Measurements from ENCODE around the gene FBXO41. TPM values are rescaled to one million over a fixed set of nuclear protein-coding genes. Genes with fewer than 3 reads are reported as not detected.

Gene FBXO41
- total RNA-seq, 1 experiment from 2014 or later = 1.4 TPM

DNA sequence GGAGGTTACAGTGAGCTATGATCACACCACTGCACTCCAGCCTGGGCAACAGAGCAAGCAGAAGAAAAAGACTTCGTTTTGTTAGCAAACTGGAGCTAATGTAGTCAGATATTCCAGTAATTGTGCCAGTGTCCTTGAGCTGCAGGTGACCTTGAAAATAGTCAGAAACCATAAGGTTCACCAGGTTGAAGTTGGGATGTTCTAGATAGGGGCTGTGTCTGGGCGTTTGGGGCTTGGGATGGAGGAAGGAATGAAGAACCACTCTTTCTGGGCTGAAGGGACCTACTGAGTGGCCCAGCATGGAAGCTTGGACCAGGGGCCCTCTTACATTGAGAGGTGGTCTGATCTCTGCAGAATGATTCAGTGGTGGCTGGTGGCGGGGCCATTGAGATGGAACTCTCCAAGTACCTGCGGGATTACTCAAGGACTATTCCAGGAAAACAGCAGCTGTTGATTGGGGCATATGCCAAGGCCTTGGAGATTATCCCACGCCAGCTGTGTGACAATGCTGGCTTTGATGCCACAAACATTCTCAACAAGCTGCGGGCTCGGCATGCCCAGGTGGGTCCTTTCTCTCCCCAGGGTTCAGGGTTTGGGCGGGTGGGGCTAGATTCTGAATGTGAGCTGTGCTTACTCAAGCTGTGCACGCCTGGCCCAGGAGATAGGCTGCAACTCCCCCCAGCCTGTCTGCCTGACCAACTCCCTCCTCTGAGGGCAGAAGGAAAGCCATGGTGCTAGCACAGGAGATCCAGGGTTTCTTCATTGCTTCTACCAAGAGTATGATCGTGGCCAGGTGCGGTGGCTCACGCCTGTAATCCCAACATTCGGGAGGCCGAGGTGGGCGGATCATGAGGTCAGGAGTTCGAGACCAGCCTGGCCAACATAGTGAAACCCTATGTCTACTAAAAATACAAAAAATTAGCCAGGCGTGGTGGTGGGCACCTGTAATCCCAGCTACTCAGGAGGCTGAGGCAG lies 33.1 kb downstream of the FBXO41 start:
- DNase-seq (ENCODE audit: extremely low read depth, low read depth) = no peak

DNA sequence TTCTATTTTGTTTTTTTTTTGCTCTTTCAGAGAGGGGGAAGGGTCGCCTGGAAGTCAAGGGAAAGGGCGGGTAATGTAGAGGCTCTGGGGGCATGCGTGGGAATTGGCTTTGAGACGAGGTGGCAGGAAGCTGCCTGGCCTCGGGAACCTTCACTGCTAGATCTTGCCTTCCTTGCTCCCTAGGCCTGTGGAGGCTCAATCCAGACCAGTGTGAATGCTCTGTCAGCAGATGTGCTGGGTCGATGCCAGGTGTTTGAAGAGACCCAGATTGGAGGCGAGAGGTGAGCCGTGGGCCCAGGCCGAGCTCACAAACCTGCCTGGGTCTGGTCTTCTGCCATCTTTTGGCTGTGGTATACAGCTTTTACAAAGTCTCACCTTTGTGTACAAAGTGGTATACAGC lies 34.6 kb downstream of the FBXO41 start:
- DNase-seq (ENCODE audit: extremely low read depth, low read depth) = no peak

DNA sequence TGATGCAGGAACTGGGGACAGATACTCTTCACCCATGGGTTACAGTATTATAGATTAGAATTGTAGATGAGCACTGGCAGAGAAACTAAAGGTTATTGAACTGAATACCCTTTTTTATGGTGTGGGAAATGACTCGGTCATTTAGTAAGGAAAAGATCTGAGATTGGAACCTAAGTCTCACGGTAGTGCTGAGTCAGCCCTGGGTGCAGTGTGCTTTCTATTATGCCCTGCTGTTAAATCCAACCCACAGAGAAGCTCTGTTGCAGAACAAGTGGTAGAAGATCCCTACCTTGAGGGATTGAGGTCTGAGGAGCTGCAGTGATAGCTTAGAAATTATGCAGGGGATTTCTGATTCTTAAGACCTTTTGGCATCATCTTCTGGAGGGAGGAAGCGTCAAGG lies 37.4 kb downstream of the FBXO41 start:
- no peak for DNase-seq (ENCODE audit: extremely low read depth, low read depth)

DNA sequence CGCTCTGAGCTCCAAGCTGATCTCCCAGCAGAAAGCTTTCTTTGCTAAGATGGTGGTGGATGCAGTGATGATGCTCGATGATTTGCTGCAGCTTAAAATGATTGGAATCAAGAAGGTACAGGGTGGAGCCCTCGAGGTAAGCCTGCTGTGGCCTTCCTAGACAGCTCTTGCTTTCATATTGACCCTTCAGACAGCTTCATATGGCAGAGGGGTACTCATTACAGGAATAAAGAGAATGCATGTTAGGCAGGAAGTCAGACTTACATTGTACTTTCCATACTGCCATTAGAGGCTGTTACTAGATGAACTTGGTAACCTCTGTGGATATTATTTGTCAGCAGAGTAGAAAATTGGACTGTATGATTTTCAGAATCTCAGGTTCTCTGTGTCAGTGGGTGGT lies 39.7 kb downstream of the FBXO41 start:
- DNase-seq (ENCODE audit: extremely low read depth, low read depth) = no peak

DNA sequence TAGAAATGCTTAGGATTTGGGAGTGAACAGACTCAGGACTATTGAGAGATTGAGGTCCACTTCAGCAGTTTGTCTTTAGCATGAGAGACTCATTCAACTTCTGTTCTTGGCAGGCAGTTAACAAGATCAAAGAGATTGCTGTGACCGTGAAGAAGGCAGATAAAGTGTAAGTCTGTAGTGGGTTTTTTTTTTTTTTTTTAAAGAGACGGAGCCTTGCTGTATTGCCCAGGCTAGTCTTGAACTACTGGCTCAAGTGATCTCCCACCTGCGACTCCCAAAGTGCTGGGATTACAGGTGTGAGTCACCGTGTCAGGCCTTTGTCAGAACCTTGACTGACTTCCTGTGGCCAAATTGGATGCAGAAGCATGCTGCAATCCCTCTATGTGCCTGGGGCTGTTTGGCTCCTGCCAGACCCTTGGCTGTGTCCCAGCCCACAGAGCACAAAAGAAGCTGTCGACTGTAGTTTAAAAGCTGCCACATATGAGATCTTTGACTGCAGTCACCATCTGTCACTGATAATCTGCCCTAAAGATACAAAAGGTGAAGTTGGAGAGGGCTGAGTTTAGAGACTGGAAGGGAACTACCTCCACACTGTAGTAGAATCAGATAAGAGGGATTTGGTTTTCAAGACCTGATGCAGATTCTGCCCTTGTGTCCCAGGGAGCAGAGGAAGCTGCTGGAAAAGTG lies 40.3 kb downstream of the FBXO41 start:
- no peak for DNase-seq (ENCODE audit: extremely low read depth, low read depth)

DNA sequence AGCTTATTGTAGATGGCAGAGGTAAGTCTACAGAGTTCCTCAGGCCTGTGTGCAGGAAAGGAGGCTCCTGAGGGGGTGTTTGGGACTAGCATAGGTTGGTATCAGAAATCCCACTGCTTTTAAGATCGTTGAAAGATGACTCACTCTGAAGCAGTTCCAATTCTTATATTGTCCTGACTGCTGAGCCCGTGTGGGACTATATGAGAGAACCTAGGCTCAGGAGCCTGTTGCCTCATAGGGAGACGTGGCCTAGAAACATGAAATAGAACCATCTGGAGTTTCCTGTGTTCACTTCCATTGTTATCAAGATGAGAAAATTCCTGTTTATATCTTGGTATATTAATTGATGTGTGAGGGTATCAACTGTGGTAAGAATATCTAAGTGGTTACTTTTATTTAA lies 44.5 kb downstream of the FBXO41 start:
- no peak for DNase-seq (ENCODE audit: extremely low read depth, low read depth)

DNA sequence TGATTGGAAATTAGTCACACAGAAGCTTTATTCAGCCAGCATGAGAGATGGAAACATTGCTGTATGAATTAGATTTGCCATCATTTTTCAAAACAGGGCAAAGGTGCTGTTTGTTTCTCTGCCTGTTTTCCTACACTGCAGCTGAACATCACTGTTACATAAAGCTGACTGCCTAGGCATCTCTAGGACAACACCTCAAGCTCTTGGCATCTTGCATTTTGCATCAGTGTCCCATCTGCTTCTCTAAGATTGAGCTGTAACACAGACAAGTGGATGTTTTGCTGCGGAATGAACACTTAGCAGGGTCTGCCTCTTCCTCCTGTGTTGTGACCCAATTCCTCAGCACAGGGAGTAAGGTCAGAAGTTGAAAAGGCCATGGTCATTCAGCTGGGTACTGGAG lies 45.3 kb downstream of the FBXO41 start:
- no peak for DNase-seq (ENCODE audit: extremely low read depth, low read depth)

DNA sequence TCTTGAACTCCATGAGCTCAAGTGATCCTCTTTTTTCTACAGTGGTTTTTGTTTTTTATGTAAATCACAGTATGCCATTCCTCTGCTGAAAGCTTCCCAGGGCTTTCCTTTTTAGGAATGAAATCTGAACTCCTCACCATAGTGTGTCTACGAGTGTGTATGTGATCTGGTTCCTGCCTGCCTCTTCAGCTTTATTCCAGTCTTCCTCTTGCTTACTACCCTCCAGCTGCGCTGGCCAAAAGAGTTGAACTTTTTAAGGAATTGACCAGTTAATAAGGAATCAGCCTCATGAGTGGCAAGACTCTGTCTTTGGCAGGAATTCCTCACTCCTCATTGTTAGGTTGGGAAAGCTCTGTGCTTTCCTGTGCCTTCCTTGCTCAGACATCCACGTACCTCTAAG lies 46.1 kb downstream of the FBXO41 start:
- DNase-seq (ENCODE audit: extremely low read depth, low read depth) = no peak

DNA sequence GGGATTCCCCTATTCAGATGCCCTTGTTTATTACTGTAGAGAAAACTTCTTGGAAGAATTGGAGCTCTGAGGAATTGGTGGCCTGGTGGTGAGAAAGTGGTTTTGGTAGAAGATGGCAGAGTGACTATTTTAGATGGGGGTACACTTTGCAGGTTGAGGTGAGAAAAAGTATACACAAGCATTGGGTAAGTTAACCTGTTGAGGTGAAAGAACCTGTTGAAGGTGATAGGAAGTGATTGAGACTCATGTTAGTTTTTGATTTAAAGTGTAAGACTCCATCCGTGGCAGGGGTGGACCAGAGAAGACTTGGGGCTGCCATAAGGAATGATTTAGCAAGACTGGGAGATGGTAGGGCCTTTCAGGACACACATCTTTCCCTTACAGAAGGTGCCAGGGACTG lies 47.1 kb downstream of the FBXO41 start:
- DNase-seq (ENCODE audit: extremely low read depth, low read depth) = no peak

DNA sequence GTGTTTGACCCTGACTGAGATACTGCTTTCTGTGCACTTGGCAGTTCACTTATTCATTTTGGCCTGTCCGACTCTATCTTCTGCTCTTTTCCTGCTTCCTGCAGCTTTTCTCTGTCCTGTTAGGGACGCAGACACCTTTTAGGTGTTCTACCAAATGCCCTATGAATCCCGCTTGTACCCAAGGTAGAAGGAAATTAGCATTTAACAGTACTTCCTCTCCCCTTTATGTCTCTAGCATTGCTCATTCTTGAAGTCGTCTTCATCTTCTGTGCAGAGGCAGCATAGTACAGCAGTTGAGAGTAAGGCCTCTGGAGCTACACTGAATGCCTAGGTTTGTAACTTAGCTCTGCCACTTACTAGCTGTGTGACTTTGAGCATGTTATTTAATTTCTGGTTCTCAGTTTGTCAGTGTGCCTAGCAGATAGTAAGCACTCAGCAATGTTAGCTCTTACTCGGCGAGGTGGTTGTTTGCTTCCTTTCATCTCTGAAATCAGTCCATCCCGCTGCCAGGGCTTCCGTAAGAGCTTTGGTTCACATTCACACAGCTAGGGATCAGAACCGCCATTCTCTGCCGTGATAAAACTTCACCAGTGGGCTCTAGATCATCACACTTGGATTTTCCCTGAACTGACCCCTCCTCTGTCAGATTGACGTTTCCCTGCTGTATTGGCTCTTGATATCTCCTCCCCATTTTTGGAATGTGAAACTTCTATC lies 48.8 kb downstream of the FBXO41 start:
- no peak for DNase-seq (ENCODE audit: extremely low read depth, low read depth)

DNA sequence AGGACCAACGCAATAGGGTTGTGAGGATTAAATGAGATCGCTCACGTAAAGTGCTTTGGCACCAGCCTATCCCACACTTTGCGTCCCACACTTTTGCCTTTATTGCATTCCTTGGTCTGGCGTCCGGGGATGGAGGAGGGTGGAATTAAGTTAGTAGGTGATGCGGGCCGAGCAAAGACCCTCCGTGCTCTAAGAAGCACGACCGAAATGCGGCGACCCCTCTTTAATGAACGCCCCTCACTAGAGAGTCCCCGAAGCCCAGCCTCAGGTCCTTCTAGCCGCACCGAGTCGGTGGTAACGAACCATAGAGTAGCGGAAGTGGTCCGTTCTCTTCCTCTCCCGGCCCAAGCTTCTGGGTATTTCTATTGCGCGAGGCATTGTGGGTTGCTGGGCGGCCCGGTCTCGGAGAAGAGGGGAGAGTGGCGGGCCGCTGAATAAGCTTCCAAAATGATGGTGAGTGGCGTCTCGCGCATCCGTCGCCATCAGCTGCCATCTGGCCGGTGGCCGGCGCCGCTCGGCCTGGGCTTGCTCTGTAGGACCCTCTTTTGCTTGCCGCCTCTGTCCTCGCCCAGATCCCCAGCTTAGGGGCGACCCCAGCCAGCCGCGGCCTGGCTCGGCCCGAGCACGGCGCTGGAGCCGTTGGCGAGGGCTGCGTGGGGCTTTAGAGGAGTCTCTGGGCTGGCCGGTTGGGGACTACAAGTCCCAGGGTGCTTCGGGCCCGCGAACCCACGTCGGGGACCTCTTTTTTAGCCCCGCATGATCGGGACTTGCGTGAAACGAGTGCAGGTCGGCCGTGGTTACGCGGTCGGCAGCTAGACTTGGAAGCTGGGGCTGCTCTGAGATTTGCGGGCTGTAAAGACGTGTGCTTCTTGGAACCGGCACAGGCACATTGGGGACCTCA lies 50.1 kb downstream of the FBXO41 start, which contains the start of gene CCT7:
CCT7 (plus strand) TSS at position 377 of the 901 bp plus-strand sequence; CDS start at position 448, 71 bp downstream.
- peak; percentile 90 for DNase-seq (ENCODE audit: extremely low read depth, low read depth)

DNA sequence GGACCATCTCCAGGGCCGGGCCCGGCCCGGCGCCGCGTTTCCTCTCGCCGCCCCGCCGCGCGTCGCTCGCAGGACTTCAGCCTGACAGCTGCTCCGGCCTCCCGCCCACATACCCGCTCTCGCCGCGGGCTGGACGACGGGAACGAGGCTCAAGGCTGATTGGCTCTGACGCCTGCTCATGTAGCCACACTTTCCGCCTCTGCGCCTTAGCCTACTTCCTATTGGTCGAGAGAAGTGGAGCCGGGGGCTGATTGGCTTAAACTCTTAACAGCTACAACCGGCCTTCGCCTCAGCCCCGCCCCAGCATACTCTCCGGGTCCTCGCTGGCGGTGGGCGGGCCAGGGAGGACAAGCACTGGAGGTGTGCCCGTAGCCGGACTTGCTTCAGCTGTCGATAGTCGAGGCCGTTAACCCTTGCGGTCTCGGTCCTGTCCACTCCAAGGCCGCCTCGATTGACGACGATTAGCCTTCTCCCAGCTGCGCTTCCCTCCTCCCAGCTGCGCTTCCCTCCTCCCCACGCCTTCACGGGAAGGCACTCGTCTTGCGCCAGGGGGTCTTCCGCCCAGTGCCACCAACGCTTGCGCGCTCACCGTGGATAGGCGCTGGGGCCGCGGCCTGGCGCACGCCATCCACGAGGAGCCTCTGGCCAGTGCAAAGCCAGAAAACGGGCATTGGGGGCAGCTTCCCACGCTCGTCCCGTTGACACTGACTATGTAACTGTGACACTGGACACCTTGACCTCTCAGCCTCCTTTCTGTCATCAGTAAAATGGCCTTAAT lies 50.9 kb downstream of the FBXO41 start, which contains the start of gene PRADC1:
PRADC1 (minus strand) TSS at position 86 of the 778 bp plus-strand sequence; CDS start at position 7, 79 bp downstream.
- peak; percentile 100 for DNase-seq (ENCODE audit: extremely low read depth, low read depth)

DNA sequence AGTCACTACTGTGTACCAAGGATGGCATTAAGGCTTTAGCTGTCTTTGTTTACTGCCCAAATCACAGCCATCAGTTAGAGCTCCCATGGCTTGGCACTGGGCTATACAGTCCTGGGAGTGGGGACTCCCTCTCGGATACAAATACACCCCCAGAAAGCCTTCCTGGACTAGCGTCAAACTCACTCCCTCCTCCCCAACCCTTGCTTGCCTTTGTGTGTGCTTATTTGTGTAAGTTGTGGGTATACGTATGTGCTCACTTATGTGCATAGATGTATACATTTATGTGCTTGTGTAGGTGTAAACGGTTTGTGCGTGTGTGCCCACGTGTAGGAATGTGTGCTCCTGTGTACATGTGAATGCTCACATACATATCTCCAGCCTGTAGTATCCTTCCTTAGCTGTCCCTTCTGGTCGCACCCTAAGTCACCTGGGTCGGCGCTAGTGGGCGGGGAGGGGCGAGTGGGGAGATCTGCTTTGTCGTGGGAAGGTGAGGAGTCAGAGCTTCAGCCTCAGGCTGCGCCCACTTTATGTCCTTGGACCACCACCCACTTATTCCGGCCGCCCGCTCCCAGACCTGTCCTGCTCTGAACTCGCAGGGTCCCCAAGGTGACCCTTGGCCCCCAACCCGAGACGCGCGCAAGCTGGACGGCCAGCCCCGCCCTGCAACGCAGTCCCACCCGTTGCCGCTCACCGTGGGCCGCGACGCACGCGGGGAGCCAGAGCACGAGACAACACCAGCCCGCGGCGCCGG lies 51.7 kb downstream of the FBXO41 start:
- no peak for DNase-seq (ENCODE audit: extremely low read depth, low read depth)

DNA sequence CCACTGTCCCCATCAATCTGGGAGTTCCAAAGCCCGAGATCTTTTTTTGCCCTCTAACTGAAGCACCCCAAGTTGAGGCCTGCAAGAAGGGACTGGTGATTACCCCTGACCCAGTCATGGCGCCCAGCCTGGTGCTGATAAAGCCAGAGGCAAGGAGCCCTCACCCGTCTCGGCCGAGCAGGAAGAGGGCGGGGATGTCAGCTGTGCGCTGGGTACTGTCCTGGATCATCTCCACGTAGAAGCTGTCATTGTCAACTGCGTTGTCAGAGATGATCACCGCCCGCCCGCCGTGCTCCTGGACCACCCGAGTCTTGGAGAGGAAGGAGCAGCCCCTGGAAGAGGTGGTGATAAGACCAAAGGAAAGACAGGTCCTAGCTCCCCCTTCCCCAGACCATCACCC lies 55.6 kb downstream of the FBXO41 start:
- no peak for DNase-seq (ENCODE audit: extremely low read depth, low read depth)

DNA sequence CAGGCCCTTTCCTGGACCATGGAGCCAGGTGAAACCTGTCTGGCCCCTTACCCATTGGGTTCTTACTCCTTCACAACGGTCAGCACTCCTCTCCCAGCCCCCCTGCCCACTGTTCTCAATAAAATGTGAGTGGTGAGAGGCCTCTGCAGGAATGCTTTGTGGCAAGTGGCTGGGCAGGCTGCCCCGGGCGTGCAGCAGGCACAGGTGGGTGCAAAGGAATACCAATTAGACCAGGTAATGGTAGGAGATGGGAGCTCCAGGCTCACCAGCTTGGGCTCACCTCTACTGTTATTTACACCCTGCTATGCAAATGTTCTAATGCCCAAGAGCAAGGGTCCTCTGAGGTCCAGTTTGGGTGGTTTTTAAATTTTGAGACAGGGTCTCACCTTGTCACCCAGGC lies 57.2 kb downstream of the FBXO41 start:
- DNase-seq (ENCODE audit: extremely low read depth, low read depth) = no peak

DNA sequence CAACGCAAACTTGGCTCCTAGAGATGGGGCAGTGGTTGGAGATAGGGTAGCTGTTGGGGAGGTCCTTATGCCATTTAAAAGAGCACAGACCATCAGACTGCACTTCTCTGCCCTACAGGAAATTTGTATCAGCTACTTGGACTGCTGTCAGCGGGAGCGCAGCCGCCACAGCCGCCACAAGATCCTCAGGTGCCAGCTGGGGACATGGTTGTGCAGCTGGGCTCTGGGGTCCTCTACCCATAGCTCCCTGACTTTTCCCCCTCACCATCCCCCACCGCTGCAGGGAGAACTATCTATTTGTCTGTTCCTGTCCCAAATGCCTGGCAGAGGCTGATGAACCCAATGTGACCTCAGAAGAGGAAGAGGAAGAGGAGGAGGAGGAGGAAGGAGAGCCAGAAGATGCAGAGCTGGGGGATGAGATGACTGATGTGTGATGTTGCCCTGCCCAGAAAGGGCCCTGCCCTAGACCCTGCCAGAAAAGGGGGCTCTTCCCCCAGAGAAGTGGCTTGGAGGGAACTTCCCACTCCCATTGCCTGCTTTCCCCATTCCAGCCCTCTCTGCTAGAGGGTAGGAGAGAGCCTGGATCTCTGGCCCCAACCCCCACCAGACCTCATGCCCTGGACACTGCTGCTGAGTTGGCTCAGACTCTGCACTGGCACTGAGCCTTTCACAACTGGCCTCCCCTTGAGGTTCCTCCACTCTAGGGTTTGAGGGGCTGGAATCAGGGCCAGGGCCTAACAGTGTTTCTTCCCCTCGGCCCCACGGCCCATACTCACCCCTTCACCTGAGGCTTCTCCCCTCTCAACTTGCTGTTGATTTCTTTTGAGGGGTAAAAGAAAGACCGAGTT lies 58.5 kb downstream of the FBXO41 start:
- DNase-seq (ENCODE audit: extremely low read depth, low read depth) = no peak

DNA sequence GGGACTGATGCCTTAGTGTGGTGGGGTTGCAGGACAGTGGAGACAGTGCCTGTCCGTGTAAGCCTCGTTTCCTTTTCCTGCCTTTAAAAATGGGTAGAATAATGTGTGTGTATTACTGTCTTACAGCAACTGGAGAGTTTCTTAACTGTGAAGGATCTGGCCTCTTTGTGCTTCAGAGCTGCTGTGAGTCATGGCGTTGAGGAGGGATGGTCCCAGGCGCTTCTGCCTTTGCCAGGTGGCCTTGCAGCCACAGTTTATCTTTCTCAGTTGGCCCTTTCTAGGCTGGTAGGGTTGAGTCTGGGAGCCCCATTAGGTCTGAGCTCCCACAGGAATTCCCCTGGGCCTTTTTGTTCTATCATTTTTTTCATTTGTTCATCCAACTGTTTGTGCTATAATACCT lies 60.5 kb downstream of the FBXO41 start:
- DNase-seq (ENCODE audit: extremely low read depth, low read depth) = no peak

DNA sequence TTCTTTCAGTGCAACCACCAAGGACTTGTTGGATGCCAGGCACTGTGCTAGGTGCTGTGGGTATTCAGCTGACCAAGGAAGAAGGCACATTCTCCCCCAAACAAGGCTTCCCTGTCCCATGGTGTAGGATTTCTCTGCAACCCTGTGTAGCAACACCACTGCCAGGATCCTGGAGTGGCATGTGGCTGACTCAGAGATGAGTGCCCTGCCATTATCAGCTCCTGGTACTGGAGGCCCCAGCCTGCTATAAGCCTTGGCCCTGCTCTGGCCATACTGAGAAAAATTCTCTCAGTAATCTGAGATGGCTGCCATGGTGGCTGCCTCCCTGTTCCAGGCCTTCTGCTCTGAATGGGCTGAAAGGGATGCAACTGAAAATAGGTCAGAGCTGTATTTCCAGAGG lies 66.0 kb downstream of the FBXO41 start:
- no peak for DNase-seq (ENCODE audit: extremely low read depth, low read depth)

Data from NCI-H460 (cell line).